ENCODE measurements around the gene ECI1. TPM values are rescaled to one million over a fixed set of nuclear protein-coding genes. Genes with fewer than 3 reads are reported as not detected.
A peak's percentile ranks its signal among the peaks of the same experiment; 100 is the strongest.

The ECI1 gene
- total and polyA plus RNA-seq, 2 of the 13 experiments (the other 11 are each of a cell fraction or from before 2014, with no cell fraction given): 82.0 to 102 TPM

- TF ChIP-seq ZNF609 (CRISPR knock-in tag; IDR thresholded peaks at IDR 0.05; ENCODE audit: borderline replicate concordance): peak; percentile 75
- 0 out of 2 replicates have a peak, but pooled peaks have one; percentile 35 for TF ChIP-seq KLF11 (CRISPR knock-in tag; IDR thresholded peaks at IDR 0.05)
- TF ChIP-seq ZBTB1 (CRISPR knock-in tag; IDR thresholded peaks at IDR 0.05; ENCODE audit: borderline replicate concordance): no peak
- TF ChIP-seq ZNF552 (CRISPR knock-in tag; IDR thresholded peaks at IDR 0.05; ENCODE audit: borderline replicate concordance): no peak
- TF ChIP-seq FOXA3 (CRISPR knock-in tag; IDR thresholded peaks at IDR 0.05): peak; percentile 71; the same call in 1 of the 2 replicates
- TF ChIP-seq ZNF614 (CRISPR knock-in tag; IDR thresholded peaks at IDR 0.05; ENCODE audit: borderline replicate concordance): peak; percentile 95
- TF ChIP-seq ZNF432 (CRISPR knock-in tag; IDR thresholded peaks at IDR 0.05; ENCODE audit: borderline replicate concordance): no peak
- TF ChIP-seq FOXK2 (IDR thresholded peaks at IDR 0.05): no peak
- TF ChIP-seq ZBTB34 (CRISPR knock-in tag; IDR thresholded peaks at IDR 0.05): peak; percentile 86
- TF ChIP-seq ZNF326 (CRISPR knock-in tag; IDR thresholded peaks at IDR 0.05; ENCODE audit: borderline replicate concordance): no peak
- TF ChIP-seq ZFP91 (CRISPR knock-in tag; IDR thresholded peaks at IDR 0.05; ENCODE audit: borderline replicate concordance): peak; percentile 93; the same call in 1 of the 2 replicates
- peak; percentile 84 for TF ChIP-seq HIC2 (CRISPR knock-in tag; IDR thresholded peaks at IDR 0.05; ENCODE audit: low read depth)
- TF ChIP-seq TEAD2 (CRISPR knock-in tag; IDR thresholded peaks at IDR 0.05): no peak
- peak; percentile 67 for TF ChIP-seq ZNF770 (CRISPR knock-in tag; IDR thresholded peaks at IDR 0.05)
- TF ChIP-seq SP1 (IDR thresholded peaks at IDR 0.05): no peak
- TF ChIP-seq SP1 (CRISPR knock-in tag; IDR thresholded peaks at IDR 0.05): peak; percentile 86
Measured at GRCh38 chr16:2251296-2252111, at the start of gene ECI1 (continued).

All from HepG2 (cell line).